KMS-11 (cell line): ENCODE data around the gene TVP23A.
A peak's percentile ranks its signal among the peaks of the same experiment; 100 is the strongest.

ENCODE experiments used
- H2AFZ ChIP-seq: fragments of 200-600 bp; sonication (generic); 2 replicates; pipeline ENCODE4 v1.6.1; 2016; ENCODE audit warnings: antibody characterized with exemption, mixed run types, low read depth
- H3K27ac ChIP-seq: fragments of 200-600 bp; sonication (generic); 2 replicates; pipeline ENCODE4 v1.6.1; 2016; ENCODE audit warnings: mild to moderate bottlenecking, mixed run types
- H3K27me3 ChIP-seq: fragments of 200-600 bp; sonication (generic); 2 replicates; pipeline ENCODE4 v1.6.1; 2017; ENCODE audit warnings: mild to moderate bottlenecking, low read depth, mixed run types, moderate library complexity; ENCODE audit not compliant: insufficient read depth
- H3K36me3 ChIP-seq: fragments of 200-600 bp; sonication (generic); 2 replicates; pipeline ENCODE4 v1.6.1; 2017; ENCODE audit warnings: mild to moderate bottlenecking, mixed run types; ENCODE audit not compliant: insufficient read depth
- H3K4me1 ChIP-seq: fragments of 200-600 bp; sonication (generic); 2 replicates; pipeline ENCODE4 v1.6.1; 2016; ENCODE audit warnings: mild to moderate bottlenecking, low read depth, mixed run types; ENCODE audit not compliant: poor library complexity, severe bottlenecking
- H3K4me2 ChIP-seq: fragments of 200-600 bp; sonication (generic); 2 replicates; pipeline ENCODE4 v1.7.0; 2016; ENCODE audit warnings: mild to moderate bottlenecking, mixed run types
- H3K4me3 ChIP-seq: fragments of 200-600 bp; sonication (generic); IDR thresholded peaks from 2 replicates; pipeline ENCODE4 v1.6.1; 2017; ENCODE audit warnings: low read depth, low read length, mixed read lengths; ENCODE audit not compliant: insufficient read depth
- H3K79me2 ChIP-seq: fragments of 200-600 bp; sonication (generic); 2 replicates; pipeline ENCODE4 v1.6.1; 2016; ENCODE audit warnings: low read depth, mixed run types; ENCODE audit not compliant: insufficient read depth
- H3K9ac ChIP-seq: fragments of 200-600 bp; sonication (generic); 2 replicates; pipeline ENCODE4 v1.6.1; 2016; ENCODE audit warnings: mild to moderate bottlenecking, mixed run types
- H4K20me1 ChIP-seq: fragments of 200-600 bp; sonication (generic); 2 replicates; pipeline ENCODE4 v1.6.1; 2016; ENCODE audit warnings: mild to moderate bottlenecking, mixed run types; ENCODE audit not compliant: insufficient read depth
- CTCF ChIP-seq: fragments of 200-600 bp; sonication (generic); conservative IDR thresholded peaks from 2 replicates; pipeline ENCODE4 v1.6.1; 2017; ENCODE audit warnings: low read depth, mild to moderate bottlenecking, antibody characterized with exemption, low read length, moderate library complexity, mixed read lengths

TVP23A gene

DNA sequence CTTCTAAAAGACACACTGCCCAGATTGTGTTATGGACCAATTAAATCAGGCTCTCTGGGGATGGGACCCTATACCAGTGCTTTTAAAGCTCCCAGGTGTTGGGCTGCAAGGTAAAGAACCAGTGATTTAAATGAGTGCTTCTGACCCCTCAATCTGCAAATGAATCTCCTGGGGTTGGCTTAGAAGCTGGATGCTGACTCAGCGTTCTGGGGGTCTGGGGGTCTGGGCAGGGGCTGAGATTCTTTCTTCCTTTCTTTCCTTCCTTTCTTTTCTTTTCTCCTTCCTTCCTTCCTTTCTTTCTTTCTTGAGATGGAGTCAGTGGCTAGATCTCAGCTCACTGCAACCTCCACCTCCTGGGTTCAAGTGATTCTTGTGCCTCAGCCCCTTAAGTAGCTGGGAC is 2.0 kb upstream of the TVP23A start:
- Histone ChIP-seq H3K4me1 (peaks cover 67% of the 10 kb centered on the region), H3K27me3 (no peaks in the 10 kb centered on the region)

DNA sequence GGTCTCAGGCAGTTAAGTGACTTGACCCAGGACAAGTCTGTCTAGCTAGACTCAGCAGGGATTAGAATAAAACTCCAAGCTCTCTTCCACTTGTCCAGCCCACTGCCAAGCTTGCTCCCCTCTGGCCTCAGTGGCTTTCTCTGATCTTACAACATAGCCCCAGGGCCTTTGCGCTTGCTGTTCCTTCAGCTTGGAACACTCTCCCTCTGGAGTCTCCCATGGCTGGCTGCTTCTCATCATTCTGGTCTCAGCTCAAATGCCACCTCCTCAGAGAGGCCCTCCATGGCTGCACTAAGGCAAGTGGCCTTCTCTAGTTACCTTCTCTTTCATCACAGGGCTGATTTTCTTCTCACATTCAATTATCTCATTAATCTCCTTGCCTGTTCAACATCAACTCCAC is 1.1 kb downstream of the TVP23A start:
- Histone ChIP-seq H2AFZ (no peak overlapping the region), H3K79me2 (no peaks in the 10 kb centered on the region), H3K36me3 (no peaks in the 10 kb centered on the region), H3K27me3 (no peaks in the 10 kb centered on the region), H3K4me2 (no peak overlapping the region), H3K9ac (no peak overlapping the region), H3K27ac (no peak overlapping the region), H4K20me1 (no peaks in the 10 kb centered on the region), H3K4me3 (no peak overlapping the region), H3K4me1 (peaks cover 72% of the 10 kb centered on the region)
- TF ChIP-seq CTCF = no peak

More for the DNA sequence above, 2.0 kb upstream of the TVP23A start:
- Histone ChIP-seq H3K79me2 (no peaks in the 10 kb centered on the region), H4K20me1 (no peaks in the 10 kb centered on the region), H3K27ac (peak overlapping the region; percentile 82), H3K36me3 (no peaks in the 10 kb centered on the region), H3K4me3 (no peak overlapping the region), H3K4me2 (peak overlapping the region; percentile 66), H3K9ac (peak overlapping the region; percentile 42; the same call in 1 of the 2 replicates), H2AFZ (peak overlapping the region; percentile 44)
- no peak for TF ChIP-seq CTCF

DNA sequence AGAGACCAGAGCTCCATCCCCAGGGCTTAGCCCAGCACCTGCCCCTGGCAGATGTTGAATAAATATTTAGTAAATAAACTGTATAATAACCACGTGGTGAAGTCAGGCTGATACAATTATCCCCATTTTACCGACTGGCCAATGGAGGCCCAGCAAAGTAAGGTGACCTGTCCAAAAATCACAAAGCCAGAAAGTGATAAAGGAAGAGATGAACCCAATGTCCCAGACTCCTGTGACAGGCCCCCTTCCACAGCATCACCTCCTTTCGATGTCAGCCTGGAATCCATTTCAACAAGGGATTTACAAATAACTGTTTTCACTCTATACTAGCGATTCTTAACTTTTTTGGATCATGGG is 5.5 kb downstream of the TVP23A start:
- Histone ChIP-seq H3K27me3 (no peaks in the 10 kb centered on the region), H3K4me3 (no peak overlapping the region), H3K4me2 (peak overlapping the region; percentile 81), H3K4me1 (peaks cover 54% of the 10 kb centered on the region), H3K79me2 (no peaks in the 10 kb centered on the region), H3K9ac (peak overlapping the region; percentile 32), H3K36me3 (no peaks in the 10 kb centered on the region), H3K27ac (peak overlapping the region; percentile 60), H2AFZ (peak overlapping the region; percentile 66), H4K20me1 (no peaks in the 10 kb centered on the region)
- no peak for TF ChIP-seq CTCF

GRCh38 chr16:10812312-10813098 is 6.1 kb downstream of the TVP23A start:
- Histone ChIP-seq H3K27ac (peak overlapping the region; percentile 60), H3K4me3 (no peak overlapping the region), H3K9ac (peak overlapping the region; percentile 32), H3K79me2 (no peaks in the 10 kb centered on the region), H3K36me3 (no peaks in the 10 kb centered on the region), H2AFZ (peak overlapping the region; percentile 66), H3K4me1 (peaks cover 54% of the 10 kb centered on the region), H4K20me1 (no peaks in the 10 kb centered on the region), H3K27me3 (no peaks in the 10 kb centered on the region), H3K4me2 (peak overlapping the region; percentile 81)
- peak; percentile 29; the same call in 1 of the 2 replicates for TF ChIP-seq CTCF
